ENCODE data around the gene MAGEB17. TPM values are rescaled to one million over a fixed set of nuclear protein-coding genes. Genes with fewer than 3 reads are reported as not detected.

Gene MAGEB17
- total RNA-seq, 1 experiment from 2014 or later, result not detected

DNA sequence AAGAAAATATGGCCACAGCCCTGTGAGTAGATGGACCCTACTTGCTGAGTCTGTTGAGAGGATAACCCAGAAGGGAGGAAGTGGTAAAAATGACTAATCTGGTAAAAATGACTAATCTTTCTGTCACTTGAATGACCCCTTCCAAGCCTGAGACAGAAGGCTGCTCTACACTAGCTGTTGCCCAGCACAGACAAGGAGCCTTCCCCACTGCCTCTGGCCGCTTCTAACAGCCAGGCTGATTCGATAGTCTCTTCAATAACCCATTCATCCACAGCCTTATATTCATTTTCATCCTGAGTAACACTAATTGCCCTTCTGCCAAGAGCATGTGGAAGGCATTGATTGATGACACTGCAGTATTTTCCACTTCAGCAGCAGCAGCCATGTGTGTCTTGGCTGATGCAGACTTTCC is 18.4 kb downstream of the MAGEB17 start (continued):
- TF ChIP-seq CTCF (IDR thresholded peaks at IDR 0.05 in 2 of 3, conservative IDR thresholded peaks at IDR 0.05 in 1 of 3; ENCODE audit: borderline replicate concordance in 1 of 3, insufficient read depth in 1 of 3, low read depth in 2 of 3, low read length in 2 of 3), result no peak
- no peak for TF ChIP-seq POLR2AphosphoS5 (IDR thresholded peaks at IDR 0.05; ENCODE audit: low read depth, low read length)
- TF ChIP-seq EZH2phosphoT487 (IDR thresholded peaks at IDR 0.05; ENCODE audit: borderline replicate concordance), result no peak
- TF ChIP-seq RAD21 (IDR thresholded peaks at IDR 0.05; ENCODE audit: low read depth), result 0 out of 2 replicates have a peak, but pooled peaks have one; percentile 7
- TF ChIP-seq ATF3 (IDR thresholded peaks at IDR 0.05), result no peak
- TF ChIP-seq EZH2 (IDR thresholded peaks at IDR 0.05), result no peak
- peak; percentile 79 for TF ChIP-seq SP1 (IDR thresholded peaks at IDR 0.05; ENCODE audit: low read depth)
- TF ChIP-seq JUND (IDR thresholded peaks at IDR 0.05), result peak; percentile 86
- TF ChIP-seq YY1 (IDR thresholded peaks at IDR 0.05; ENCODE audit: extremely low read depth, insufficient replicate concordance, low read depth, low read length), result no peak
- peak; percentile 31; the same call in 1 of the 2 replicates for TF ChIP-seq SIN3A (IDR thresholded peaks at IDR 0.05; ENCODE audit: low read depth)

- ATAC-seq (no peak), DNase-seq (ENCODE audit: low read depth, low spot score) (no peak)
- Histone ChIP-seq H3K9me2 (ENCODE audit: insufficient read depth) (no peaks in the 10 kb centered on the region), H3K4me2 (ENCODE audit: low read length) (peak overlapping the region; percentile 68), H3K9me3 (ENCODE audit: control insufficient read depth in 1 of 2, insufficient read depth in 1 of 2, low read depth in 1 of 2, low read length in 2 of 2) (no peaks in the 10 kb centered on the region), H3K4me1 (ENCODE audit: control insufficient read depth in 1 of 2, insufficient read depth in 2 of 2, low read length in 2 of 2) (peaks cover 15 to 43% of the 10 kb centered on the region in 2 experiments), H3K79me2 (ENCODE audit: insufficient read depth, low read length) (no peaks in the 10 kb centered on the region), H3K9ac (ENCODE audit: low read length) (peak overlapping the region; percentile 46), H2AFZ (ENCODE audit: low read depth, low read length, poor library complexity, severe bottlenecking) (no peak overlapping the region), H4K20me1 (ENCODE audit: insufficient read depth) (no peaks in the 10 kb centered on the region), H3K4me3 (replicated peaks in 1 of 2; ENCODE audit: low read depth in 1 of 2, low read length in 2 of 2) (0 out of 4 replicates have a peak overlapping the region, but pooled peaks of 1 of the 2 experiments have one; percentile 28), H3K27ac (ENCODE audit: low read depth, low read length) (no peak overlapping the region), H3K36me3 (ENCODE audit: control insufficient read depth in 1 of 2, insufficient read depth in 2 of 2, low read length in 2 of 2) (no peaks in the 10 kb centered on the region), H3K27me3 (ENCODE audit: insufficient read depth, low read length) (no peaks in the 10 kb centered on the region)
- ChIA-PET CTCF (no interaction called here), POLR2A (no interaction called here), RAD21 (ENCODE audit: low non-redundant PET in 1 of 2, low total read pairs in 2 of 2, uncharacterized antibody in 2 of 2, unreplicated experiment in 2 of 2) (no interaction called here)
- intact Hi-C loops (cut with micrococcal nuclease), result no loop called here
- BruUV-seq (replicated peaks), result no TSS peak
- TF ChIP-seq TCF7L2 (IDR thresholded peaks at IDR 0.05; ENCODE audit: borderline replicate concordance, extremely low read depth, insufficient read depth, insufficient read length), result no peak
- no peak for TF ChIP-seq CEBPB (IDR thresholded peaks at IDR 0.05; ENCODE audit: low read depth)
- TF ChIP-seq CBX3 (IDR thresholded peaks at IDR 0.05; ENCODE audit: low read depth), result no peak
- no peak for TF ChIP-seq SP1 (IDR thresholded peaks at IDR 0.05; ENCODE audit: low read depth)
- no peak for TF ChIP-seq POLR2AphosphoS5 (IDR thresholded peaks at IDR 0.05; ENCODE audit: low read depth, low read length)
- TF ChIP-seq ATF3 (IDR thresholded peaks at IDR 0.05), result no peak
- TF ChIP-seq, protein P1, sequence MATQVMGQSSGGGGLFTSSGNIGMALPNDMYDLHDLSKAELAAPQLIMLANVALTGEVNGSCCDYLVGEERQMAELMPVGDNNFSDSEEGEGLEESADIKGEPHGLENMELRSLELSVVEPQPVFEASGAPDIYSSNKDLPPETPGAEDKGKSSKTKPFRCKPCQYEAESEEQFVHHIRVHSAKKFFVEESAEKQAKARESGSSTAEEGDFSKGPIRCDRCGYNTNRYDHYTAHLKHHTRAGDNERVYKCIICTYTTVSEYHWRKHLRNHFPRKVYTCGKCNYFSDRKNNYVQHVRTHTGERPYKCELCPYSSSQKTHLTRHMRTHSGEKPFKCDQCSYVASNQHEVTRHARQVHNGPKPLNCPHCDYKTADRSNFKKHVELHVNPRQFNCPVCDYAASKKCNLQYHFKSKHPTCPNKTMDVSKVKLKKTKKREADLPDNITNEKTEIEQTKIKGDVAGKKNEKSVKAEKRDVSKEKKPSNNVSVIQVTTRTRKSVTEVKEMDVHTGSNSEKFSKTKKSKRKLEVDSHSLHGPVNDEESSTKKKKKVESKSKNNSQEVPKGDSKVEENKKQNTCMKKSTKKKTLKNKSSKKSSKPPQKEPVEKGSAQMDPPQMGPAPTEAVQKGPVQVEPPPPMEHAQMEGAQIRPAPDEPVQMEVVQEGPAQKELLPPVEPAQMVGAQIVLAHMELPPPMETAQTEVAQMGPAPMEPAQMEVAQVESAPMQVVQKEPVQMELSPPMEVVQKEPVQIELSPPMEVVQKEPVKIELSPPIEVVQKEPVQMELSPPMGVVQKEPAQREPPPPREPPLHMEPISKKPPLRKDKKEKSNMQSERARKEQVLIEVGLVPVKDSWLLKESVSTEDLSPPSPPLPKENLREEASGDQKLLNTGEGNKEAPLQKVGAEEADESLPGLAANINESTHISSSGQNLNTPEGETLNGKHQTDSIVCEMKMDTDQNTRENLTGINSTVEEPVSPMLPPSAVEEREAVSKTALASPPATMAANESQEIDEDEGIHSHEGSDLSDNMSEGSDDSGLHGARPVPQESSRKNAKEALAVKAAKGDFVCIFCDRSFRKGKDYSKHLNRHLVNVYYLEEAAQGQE (IDR thresholded peaks at IDR 0.05; ENCODE audit: low read depth), result no peak
- no peak for TF ChIP-seq ZNF274 (IDR thresholded peaks at IDR 0.05; ENCODE audit: low read depth, low read length)
- no peak for TF ChIP-seq EZH2 (IDR thresholded peaks at IDR 0.05)
- no peak for TF ChIP-seq SRF (IDR thresholded peaks at IDR 0.05; ENCODE audit: low read depth)
- TF ChIP-seq YY1 (IDR thresholded peaks at IDR 0.05; ENCODE audit: extremely low read depth, insufficient replicate concordance, low read depth, low read length), result no peak
- no peak for TF ChIP-seq EGR1 (IDR thresholded peaks at IDR 0.05; ENCODE audit: low read depth)
- TF ChIP-seq SIN3A (IDR thresholded peaks at IDR 0.05; ENCODE audit: low read depth), result no peak
- no peak for TF ChIP-seq MAX (IDR thresholded peaks at IDR 0.05)
These were observed 19.2 kb downstream of the MAGEB17 start for GRCh38 chrX:16186380-16187007.

Measured in HCT116 (cell line).